GM19452 (cell line): ENCODE measurements around the gene NSUN2.

Experiments
- ATAC-seq: cut with Tn5 transposase; IDR thresholded peaks from one replicate; pipeline ENCODE4 v1.9.1; 2021; ENCODE audit not compliant: unreplicated experiment

NSUN2 gene

GRCh38 chr5:6606884-6607558 is 25.8 kb downstream of the NSUN2 start:
- no peak for ATAC-seq

DNA sequence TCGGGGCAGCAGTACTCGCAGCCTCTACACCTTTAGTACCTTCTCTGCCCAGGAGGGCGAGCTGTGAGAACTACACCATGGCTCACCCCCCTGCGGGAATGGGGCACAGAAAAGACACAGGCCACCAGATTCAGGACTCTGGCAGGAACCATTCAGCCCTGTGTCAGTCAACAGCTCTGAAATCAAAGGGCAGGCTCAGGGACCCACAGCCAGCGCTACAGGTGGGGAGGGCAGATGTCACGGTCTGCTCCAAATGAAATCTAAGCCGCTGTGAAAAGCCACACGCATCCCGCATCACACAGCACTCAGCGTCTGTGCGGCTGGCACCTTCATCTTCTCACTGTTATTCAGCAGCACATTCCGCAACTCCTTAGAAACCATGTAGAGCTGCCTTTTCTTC is 27.9 kb downstream of the NSUN2 start:
- no peak for ATAC-seq

GRCh38 chr5:6604341-6604740 is 28.5 kb downstream of the NSUN2 start:
- ATAC-seq, result no peak

- no peak for ATAC-seq
Measured at GRCh38 chr5:6603643-6604042, 29.2 kb downstream of the NSUN2 start.

DNA sequence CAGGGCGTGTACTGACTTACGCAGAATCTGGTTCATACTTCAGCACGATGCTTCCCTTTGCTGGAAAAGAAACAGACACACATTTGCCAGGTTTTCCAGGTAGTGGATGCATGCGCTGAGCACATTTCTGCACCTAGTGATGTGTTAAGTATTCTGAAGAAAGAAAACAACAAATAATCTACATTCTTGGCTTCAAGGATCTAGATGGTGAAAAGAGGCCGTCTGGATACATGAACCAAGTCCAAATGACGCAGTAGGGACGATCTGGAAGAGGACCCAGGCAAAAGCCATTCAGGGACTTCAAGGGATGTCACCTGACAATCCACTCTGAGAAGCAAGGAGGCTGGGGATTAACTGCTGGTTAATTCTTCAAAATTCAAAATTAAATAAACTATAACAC is 30.4 kb downstream of the NSUN2 start:
- no peak for ATAC-seq

GRCh38 chr5:6601816-6602215 is 31.0 kb downstream of the NSUN2 start:
- ATAC-seq, result no peak

DNA sequence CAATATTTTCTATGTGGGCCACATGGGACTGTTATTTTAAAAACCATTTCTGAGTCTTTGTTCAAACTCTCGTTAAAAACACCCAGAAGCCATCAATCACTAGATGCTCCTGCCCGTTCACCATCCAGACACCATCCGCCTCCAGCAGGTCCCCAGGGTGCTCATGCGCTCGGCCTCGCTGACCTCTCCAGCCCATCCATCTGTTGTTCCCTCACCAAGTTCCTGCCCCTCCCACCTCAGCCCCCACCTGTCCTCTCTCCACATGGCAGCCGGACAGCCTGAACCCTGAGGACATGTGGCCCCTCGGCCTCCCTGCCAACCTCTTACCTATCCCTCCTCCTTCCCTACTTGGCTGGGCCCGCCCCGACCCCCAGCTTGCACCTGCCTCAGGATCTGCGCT is 31.6 kb downstream of the NSUN2 start:
- no peak for ATAC-seq

- ATAC-seq, result no peak
Measured at GRCh38 chr5:6599739-6600138, 33.1 kb downstream of the NSUN2 start.

GRCh38 chr5:6598351-6598900 is 34.4 kb downstream of the NSUN2 start:
- ATAC-seq, result no peak

DNA sequence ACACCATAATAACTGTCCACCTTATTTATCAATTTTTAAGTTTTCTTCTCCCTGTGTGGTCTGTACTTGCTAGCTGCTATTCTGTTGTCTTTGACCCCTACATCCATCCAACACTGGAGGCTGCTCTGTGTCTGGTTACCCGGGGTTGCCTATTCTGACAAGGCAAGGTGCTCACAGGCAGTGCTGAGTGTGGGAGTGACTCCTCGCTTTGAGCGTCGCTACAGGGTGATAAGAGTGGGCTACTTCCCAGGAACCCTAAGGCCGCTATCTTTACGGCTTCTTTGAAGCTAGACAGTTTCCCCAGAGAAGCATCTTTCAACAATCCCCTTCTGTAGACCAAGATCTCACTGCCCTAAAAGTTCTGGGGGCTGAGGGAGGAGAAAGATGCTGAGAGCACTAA is 35.3 kb downstream of the NSUN2 start:
- ATAC-seq, result no peak

- no peak for ATAC-seq
Measured at GRCh38 chr5:6596388-6596787, 36.5 kb downstream of the NSUN2 start.

DNA sequence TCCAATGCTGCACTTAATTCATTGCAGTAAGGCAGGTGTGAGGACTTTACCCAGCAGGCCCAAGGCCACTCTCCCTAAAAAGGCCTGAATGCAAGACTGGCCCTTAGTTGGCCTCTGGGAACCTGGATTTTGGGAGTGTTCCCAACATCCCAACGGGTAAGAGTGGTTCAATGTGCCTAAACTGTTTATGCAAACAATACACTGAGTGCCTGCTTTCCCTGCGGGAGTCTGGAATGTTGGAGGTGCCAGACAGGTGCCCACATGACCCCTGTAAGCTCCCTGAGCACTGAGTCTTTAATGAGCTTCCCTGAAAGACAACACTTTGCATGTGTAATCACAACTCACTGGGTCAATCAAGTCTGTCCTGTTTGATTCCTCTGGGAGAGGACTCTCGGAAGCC is 37.4 kb downstream of the NSUN2 start:
- ATAC-seq, result no peak

- no peak for ATAC-seq
Measured at GRCh38 chr5:6594066-6594465, 38.8 kb downstream of the NSUN2 start.

DNA sequence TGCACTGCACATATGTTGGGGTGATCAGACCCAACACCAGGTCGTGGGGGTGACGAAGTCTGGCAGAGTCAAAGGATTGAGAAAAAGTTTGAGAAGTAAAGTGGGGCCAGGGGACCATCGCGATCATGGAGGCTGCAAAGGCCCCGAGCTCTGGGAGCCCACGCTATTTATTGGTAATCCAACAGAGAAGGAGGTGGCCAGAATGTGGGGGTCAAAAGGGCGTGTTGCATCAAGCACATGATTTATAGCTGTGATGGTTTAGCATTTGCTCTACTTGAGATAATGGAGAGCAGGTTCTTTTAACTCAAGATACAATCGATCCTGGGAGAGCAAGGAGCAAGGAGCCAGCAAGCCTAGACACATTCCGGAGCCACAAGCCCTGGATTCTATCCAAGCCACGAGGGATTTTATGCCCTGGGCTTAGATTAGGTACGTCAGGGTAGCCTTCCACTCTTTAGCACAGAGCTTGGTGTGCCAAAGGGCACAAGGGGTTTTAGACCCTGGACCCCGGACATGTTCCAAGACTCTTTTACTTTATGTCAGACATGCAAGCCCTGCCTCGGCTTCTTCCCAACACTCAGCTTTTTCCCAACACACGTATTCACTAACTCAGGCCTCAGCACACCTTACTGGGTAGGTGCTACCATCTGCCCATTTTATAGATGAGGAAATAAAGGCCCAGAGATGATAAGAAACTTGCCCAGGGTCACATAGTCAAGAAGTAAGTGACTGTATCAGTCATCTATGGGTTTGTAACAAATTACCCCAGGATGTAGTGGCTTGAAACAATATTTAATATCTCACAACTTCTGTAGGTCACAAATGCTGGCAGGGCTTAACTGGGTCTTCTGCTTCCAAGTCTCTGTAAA is 39.5 kb downstream of the NSUN2 start:
- ATAC-seq, result no peak

DNA sequence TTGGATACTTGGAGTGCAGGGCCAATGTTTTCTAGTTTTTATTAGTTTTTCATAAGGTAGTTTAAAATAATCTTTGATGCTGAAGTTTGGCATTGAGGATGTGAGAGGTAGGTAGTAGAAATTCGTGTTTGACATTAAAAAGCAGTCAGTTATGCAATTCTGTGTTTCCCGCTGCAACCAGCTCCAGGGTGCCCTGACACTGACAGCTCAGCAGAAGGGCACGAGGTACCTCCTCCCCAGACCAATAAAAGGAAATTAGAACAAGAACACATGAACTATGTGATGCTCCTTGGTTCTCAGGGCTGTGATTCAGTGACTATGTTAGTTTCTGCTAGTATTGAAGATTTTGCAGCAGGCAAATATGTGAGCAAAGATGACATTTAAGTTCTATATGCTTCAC is 40.2 kb downstream of the NSUN2 start:
- ATAC-seq, result no peak

DNA sequence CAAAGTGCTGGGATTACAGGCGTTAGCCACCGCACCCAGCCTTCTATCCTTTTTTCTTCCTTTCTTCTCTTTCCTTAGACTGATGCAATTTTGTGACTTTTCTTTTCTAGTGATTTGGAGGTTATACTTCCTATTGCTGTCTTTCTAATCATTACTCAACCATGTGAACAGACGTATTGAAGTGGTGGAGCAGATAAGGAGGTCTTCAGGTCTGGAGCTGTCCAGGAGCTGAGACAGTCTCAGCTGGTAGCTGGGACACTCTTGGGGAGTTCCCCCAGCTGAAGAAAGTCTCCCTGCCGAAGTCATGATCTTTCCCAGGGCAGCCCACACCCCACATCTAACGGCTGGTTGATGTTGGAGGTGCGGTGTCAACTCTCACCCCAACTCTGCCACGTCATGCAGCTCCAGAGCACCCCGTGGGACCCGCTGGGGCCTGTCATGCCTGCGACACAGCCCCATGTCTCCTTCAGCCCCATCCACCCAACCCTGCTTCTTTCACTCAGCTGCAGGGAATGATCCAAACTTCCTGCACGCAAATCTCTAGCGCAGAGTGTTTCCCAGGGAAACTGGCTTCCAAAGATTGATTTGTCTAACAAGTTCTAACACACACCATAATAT is 41.1 kb downstream of the NSUN2 start:
- ATAC-seq, result no peak

DNA sequence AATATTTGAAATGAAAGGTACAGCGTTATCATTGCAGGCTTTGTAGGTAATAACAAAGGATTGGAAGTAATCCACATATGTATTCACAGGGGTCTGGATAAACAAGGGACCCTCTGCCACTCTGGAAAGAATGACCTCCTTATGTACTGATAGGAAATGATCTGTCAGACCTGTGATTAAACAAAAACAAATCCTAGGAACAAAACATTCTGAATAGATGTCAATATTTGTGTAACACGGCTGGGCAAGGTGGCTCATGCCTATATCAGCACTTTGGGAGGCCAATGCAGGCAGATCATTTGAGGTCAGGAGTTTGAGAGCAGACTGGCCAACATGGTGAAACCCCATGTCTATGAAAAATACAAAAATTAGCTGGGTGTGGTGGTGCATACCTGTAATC is 42.3 kb downstream of the NSUN2 start:
- ATAC-seq, result no peak

DNA sequence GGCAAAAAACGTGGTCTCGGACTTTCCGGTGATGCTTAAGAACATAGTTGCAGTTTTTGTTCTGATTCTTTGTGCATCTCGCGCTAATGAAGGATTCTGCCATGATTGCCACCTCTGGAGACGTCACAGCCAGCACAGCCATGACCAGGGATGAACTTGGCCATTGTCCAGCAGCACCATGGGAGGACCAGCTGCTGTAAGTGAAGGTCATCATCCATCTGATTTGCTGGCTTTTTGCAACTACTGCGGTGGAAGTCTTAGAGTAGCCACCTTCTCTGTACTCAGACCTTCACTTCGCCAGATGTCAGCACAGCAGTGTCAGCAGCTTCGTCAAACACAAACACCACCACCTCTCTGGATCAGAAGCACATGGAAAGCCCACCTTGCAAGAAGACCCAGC is 45.7 kb downstream of the NSUN2 start:
- no peak for ATAC-seq

GRCh38 chr5:6586647-6587042 is 46.2 kb downstream of the NSUN2 start:
- ATAC-seq, result no peak

DNA sequence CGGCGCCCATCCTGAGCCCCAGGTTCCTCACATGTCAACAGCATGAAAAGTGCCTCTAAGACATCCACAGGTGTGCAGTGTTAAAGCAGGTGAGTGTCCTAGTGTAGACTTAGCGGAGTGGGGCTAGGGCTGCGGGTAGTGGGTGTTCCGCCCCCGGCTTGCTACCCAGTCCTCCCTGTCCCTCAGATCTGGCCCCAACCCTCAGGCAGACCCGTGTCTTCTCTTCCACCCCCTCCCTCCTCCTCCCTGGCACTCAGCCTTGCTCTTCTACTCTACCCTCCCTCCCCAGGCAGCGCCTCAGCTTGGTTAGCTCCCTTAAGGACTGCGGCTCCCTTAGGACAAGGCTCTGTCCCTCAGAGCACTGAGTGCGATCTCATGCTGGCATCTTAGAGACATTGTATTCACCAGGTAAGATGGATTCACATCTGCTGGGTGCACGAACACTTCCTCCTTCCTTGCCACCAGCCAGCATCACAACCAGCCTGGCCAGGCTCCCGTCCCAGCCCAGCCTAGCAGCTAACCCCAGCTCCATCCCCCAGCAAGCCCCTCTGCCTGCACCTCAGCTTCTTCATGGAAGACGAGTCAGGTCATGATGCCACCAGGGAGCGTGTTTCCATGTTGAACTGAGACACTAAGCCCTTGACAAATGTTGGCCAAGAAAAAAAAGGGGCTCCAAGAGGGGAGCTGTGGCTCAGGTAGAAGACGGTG is 46.8 kb downstream of the NSUN2 start:
- ATAC-seq, result no peak

DNA sequence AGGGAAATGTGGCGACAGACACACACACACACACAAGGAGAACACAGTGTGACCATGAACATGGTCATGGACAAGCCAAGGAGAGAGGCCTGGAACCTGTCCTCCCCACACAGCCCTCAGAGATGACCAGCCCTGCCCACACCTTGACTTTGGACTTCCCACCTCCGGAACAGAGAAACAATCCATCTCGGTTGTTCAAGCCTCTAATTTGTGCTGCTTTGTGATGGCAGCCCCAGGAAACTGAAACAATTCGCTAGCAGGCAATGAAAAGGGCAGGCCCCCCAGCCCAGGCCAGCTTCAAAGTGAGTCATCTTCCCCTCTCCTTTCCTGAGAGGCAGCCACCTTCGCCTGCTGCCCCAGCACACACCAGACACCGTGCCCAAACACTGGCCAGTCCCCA is 47.7 kb downstream of the NSUN2 start:
- no peak for ATAC-seq
